HFFc6 (cell line): Measurements from ENCODE around the gene TMEM14B. TPM values are rescaled to one million over a fixed set of nuclear protein-coding genes. Genes with fewer than 3 reads are reported as not detected.

Source experiments
- DNase-seq: peaks from one replicate; pipeline ENCODE4 v3.0.0-alpha.2; 2018
- H3K27ac Mint-ChIP-seq: 2 replicates; pipeline ENCODE4 v1.8.0; 2020; ENCODE audit warnings: mild to moderate bottlenecking, mixed read lengths
- H3K27me3 Mint-ChIP-seq: 2 replicates; pipeline ENCODE4 v1.8.0; 2021; ENCODE audit warnings: mild to moderate bottlenecking, moderate library complexity, mixed read lengths; ENCODE audit not compliant: insufficient read depth
- H3K36me3 Mint-ChIP-seq: 2 replicates; pipeline ENCODE4 v1.8.0; 2021; ENCODE audit warnings: low read depth, mixed read lengths
- H3K4me1 Mint-ChIP-seq: 2 replicates; pipeline ENCODE4 v1.8.0; 2020; ENCODE audit warnings: low read depth, mixed read lengths
- H3K4me3 Mint-ChIP-seq: 2 replicates; pipeline ENCODE4 v1.8.0; 2020; ENCODE audit warnings: mild to moderate bottlenecking, moderate library complexity, mixed read lengths
- H3K9me3 Mint-ChIP-seq: 2 replicates; pipeline ENCODE4 v1.8.0; 2020; ENCODE audit warnings: mild to moderate bottlenecking, mixed read lengths
- total RNA-seq, 6 experiments: library from RNA; stranded (reverse); fragmentation: NEBNext Ultra II Directional; extraction: Animal tissue kit (Norgen Biotek cat#: 25700); gene quantifications; 2 replicates in 1 of 6; 3 replicates in 5 of 6; pipeline ENCODE4 v1.2.3, GENCODE V29; 2021
- TF ChIP-seq, protein P1 (sequence below): fragments of 200-600 bp; sonication (generic); IDR thresholded peaks from 2 replicates; pipeline ENCODE4 v1.5.0; 2021; ENCODE audit warnings: antibody characterized with exemption, mild to moderate bottlenecking

Gene TMEM14B
- total RNA-seq, 6 experiments from 2014 or later: 82.7 to 113 (median 96.7) TPM

DNA sequence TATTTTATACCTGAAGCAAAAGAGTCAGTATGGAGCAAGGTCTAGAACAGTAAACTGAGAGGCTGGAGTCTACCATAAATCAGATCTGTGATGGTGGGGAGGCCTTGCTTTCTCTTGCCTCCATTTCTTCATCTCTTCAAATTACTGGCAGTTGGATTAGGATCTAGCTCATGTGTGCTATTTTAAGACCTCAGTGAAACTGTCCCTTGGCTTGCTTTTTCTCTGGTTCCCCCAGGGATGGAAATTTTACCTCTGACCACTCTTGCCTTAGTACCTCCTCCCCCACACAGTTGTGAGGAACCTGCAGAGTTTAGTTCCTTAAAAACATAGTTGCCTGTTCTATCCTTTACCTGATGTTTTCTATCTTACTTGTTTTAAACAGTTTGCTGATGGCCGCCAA, 8.5 kb downstream of the TMEM14B start:
- DNase-seq: no peak
- H3K4me1 Mint-ChIP-seq: peaks cover 24% of the 10 kb centered on the region
- peaks cover 52% of the 10 kb centered on the region for H3K36me3 Mint-ChIP-seq
- H3K27ac Mint-ChIP-seq: no peak overlapping the region
- peaks cover 2% of the 10 kb centered on the region; the same call in 1 of the 2 replicates for H3K27me3 Mint-ChIP-seq
- no peaks in the 10 kb centered on the region for H3K9me3 Mint-ChIP-seq
- H3K4me3 Mint-ChIP-seq: no peak overlapping the region
- TF ChIP-seq, protein P1, sequence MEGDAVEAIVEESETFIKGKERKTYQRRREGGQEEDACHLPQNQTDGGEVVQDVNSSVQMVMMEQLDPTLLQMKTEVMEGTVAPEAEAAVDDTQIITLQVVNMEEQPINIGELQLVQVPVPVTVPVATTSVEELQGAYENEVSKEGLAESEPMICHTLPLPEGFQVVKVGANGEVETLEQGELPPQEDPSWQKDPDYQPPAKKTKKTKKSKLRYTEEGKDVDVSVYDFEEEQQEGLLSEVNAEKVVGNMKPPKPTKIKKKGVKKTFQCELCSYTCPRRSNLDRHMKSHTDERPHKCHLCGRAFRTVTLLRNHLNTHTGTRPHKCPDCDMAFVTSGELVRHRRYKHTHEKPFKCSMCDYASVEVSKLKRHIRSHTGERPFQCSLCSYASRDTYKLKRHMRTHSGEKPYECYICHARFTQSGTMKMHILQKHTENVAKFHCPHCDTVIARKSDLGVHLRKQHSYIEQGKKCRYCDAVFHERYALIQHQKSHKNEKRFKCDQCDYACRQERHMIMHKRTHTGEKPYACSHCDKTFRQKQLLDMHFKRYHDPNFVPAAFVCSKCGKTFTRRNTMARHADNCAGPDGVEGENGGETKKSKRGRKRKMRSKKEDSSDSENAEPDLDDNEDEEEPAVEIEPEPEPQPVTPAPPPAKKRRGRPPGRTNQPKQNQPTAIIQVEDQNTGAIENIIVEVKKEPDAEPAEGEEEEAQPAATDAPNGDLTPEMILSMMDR: no peak

DNA sequence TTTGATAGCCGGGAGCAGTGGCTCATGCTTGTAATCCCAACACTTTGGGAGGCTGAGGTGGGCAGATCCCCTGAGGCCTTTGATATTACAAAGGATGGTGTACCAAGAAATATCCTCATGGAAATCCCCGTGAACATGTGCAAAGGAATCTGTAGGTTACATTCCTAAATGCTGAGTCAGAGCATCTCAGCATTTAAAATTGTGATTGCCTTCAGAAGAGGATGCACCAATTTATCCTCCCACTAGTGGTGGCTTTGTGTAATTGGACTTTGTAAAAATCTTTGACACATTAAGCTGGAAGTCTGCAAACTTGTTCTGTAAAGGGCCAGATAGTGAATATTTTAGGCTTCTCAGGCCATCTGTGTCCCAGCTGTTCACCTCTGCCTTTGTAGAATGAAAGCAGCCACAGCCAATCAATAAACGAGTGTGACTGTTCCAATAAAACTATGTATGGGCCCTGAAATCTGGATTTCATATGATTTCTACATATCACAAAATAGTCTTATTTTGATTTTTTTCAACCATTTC, 11.8 kb downstream of the TMEM14B start:
- H3K4me3 Mint-ChIP-seq: peak overlapping the region; percentile 32; the same call in 1 of the 2 replicates
- peaks cover 39% of the 10 kb centered on the region for H3K36me3 Mint-ChIP-seq
- DNase-seq: peak; percentile 89

DNA sequence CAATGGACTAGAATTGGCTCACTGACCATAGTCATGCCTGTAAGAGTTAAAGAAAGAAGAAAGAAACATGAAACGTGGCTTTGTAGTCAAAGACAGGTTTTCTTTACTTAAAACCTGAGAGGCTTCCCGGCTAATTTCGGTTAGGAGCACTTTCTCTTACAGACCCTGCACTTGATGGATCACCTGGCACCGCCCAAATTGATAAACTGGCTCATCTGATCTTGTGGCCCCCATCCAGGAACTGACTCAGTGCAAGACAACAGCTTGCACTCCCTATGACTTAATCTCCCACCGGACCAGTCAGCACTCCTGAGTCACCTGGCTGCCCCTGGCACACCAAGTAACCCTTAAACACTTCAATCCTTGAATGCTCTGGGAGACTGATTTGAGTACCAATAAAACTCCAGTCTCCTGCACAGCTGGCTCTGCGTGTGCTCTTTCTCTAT, 12.3 kb downstream of the TMEM14B start:
- TF ChIP-seq, protein P1: no peak
- Mint-ChIP-seq H3K4me1 (peaks cover 24% of the 10 kb centered on the region), H3K27me3 (peaks cover 2% of the 10 kb centered on the region; the same call in 1 of the 2 replicates), H3K36me3 (peaks cover 39% of the 10 kb centered on the region), H3K27ac (peak overlapping the region; percentile 79), H3K9me3 (no peaks in the 10 kb centered on the region), H3K4me3 (peak overlapping the region; percentile 32)
- DNase-seq: peak; percentile 79

More for the DNA sequence above, 11.8 kb downstream of the TMEM14B start:
- Mint-ChIP-seq H3K4me1 (peaks cover 24% of the 10 kb centered on the region), H3K9me3 (no peaks in the 10 kb centered on the region), H3K27ac (peak overlapping the region; percentile 79), H3K27me3 (peaks cover 2% of the 10 kb centered on the region; the same call in 1 of the 2 replicates)
- TF ChIP-seq, protein P1: peak; percentile 83

DNA sequence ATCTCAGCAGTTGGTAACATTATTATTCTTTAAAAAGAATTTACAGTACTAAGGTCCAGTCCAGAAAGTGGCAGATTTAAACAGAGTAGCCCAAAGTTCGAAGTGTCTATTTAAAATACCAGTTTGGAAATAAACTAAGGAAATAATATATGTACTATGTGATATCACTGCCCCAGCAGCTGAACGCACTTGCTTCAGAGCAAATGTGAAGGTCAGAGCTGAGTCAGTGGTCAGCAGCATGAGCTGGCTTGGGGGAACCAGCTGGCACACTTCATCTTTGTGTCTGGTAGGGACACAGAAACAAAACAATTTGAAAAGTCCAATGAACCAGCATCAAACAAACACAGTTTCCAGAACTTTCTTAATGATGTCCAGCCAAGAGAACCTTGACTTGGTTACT, 15.4 kb downstream of the TMEM14B start:
- Mint-ChIP-seq H3K27ac (no peak overlapping the region), H3K36me3 (peaks cover 12% of the 10 kb centered on the region), H3K4me1 (peaks cover 24% of the 10 kb centered on the region), H3K9me3 (no peaks in the 10 kb centered on the region), H3K27me3 (peaks cover 2% of the 10 kb centered on the region; the same call in 1 of the 2 replicates), H3K4me3 (no peak overlapping the region)
- TF ChIP-seq, protein P1: no peak
- no peak for DNase-seq

DNA sequence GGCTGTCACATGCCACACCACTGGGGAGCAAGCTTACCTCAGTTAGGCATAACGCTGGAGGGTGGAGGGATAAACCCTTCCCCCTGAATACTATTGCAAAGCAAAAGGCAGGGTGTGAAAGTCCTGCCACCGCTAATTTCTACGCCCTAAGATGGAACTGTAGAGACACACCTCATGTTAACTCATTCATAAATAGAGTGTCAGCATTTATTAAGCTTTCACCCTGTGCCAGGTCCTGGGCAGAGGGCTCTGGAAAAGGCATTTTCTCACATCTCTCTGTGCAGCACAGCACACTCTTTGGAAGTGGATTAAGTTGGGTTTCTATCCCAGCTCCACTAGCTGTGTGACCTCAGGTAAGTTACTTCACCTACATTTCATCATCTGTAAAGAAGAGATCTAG, 21.8 kb downstream of the TMEM14B start:
- TF ChIP-seq, protein P1: no peak
- no peak for DNase-seq
- Mint-ChIP-seq H3K27me3 (no peaks in the 10 kb centered on the region), H3K4me1 (no peaks in the 10 kb centered on the region), H3K36me3 (no peaks in the 10 kb centered on the region; the same call in 1 of the 2 replicates), H3K9me3 (no peaks in the 10 kb centered on the region), H3K4me3 (no peak overlapping the region), H3K27ac (no peak overlapping the region)
